ENCODE results near the gene CBX1. TPM values are rescaled to one million over a fixed set of nuclear protein-coding genes. Genes with fewer than 3 reads are reported as not detected.
"Not testable (repeated sequence)": the region's sequence is repeated elsewhere in the genome, so short reads cannot be mapped to it uniquely, and the experiment has no call there.

The CBX1 gene
- total RNA-seq, 1 donor from 2014 or later, result 91.1 TPM

- Mint-ChIP-seq H3K9me3 (ENCODE audit: unreplicated experiment) (no peaks in the 10 kb centered on the region), H3K27me3 (ENCODE audit: unreplicated experiment) (peaks cover 16% of the 10 kb centered on the region), H3K36me3 (ENCODE audit: low read depth, unreplicated experiment) (peaks cover 12% of the 10 kb centered on the region), H3K27ac (ENCODE audit: unreplicated experiment) (no peak overlapping the region), H3K4me1 (ENCODE audit: unreplicated experiment) (peaks cover 5% of the 10 kb centered on the region), H3K4me3 (ENCODE audit: unreplicated experiment) (peak overlapping the region; percentile 47)
- DNase-seq (ENCODE audit: low spot score), result no peak
- TF ChIP-seq CTCF (IDR thresholded peaks at IDR 0.05; ENCODE audit: unreplicated experiment), result no peak
These were observed 64.6 kb downstream of the CBX1 start for GRCh38 chr17:48036693-48037035.

- not testable (repeated sequence) for H3K27ac Mint-ChIP-seq (ENCODE audit: unreplicated experiment); DNase-seq (ENCODE audit: low spot score); H3K4me1 Mint-ChIP-seq (ENCODE audit: unreplicated experiment); H3K9me3 Mint-ChIP-seq (ENCODE audit: unreplicated experiment); H3K4me3 Mint-ChIP-seq (ENCODE audit: unreplicated experiment)
- Mint-ChIP-seq H3K27me3 (ENCODE audit: unreplicated experiment) (peaks cover 16% of the 10 kb centered on the region), H3K36me3 (ENCODE audit: low read depth, unreplicated experiment) (peaks cover 12% of the 10 kb centered on the region)
These were observed 66.5 kb downstream of the CBX1 start for GRCh38 chr17:48034734-48035133.

- no peak for DNase-seq (ENCODE audit: low spot score)
- no peak for TF ChIP-seq CTCF (IDR thresholded peaks at IDR 0.05; ENCODE audit: unreplicated experiment)
- H3K4me1 Mint-ChIP-seq (ENCODE audit: unreplicated experiment), result peaks cover 2% of the 10 kb centered on the region
- no peak overlapping the region for H3K27ac Mint-ChIP-seq (ENCODE audit: unreplicated experiment)
- peaks cover 14% of the 10 kb centered on the region for H3K27me3 Mint-ChIP-seq (ENCODE audit: unreplicated experiment)
- H3K4me3 Mint-ChIP-seq (ENCODE audit: unreplicated experiment), result no peak overlapping the region
- peaks cover 3% of the 10 kb centered on the region for H3K36me3 Mint-ChIP-seq (ENCODE audit: low read depth, unreplicated experiment)
- no peaks in the 10 kb centered on the region for H3K9me3 Mint-ChIP-seq (ENCODE audit: unreplicated experiment)
These were observed 69.3 kb downstream of the CBX1 start for GRCh38 chr17:48031966-48032365.

DNA sequence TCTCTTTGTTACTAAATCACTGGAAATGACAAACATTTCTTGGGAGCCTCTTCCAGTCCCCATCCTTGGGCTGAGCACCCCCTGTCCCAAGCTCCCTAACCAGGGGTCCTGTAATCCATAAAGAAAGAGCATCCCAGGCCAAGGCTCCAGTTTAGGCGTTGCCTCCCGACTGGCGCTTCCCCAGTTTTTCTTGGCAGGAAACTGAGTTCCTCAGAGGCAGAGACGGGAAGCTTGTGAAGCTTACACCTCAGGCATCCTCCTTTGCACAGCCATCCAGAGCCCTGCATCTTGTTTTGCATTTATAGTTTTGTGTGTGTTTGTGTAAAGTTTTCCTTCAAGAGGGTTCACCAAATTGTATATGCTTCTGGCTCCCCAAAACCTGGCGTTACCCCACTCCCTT, 70.7 kb downstream of the CBX1 start:
- H3K27me3 Mint-ChIP-seq (ENCODE audit: unreplicated experiment), result peaks cover 9% of the 10 kb centered on the region
- no peak for DNase-seq (ENCODE audit: low spot score)
- no peaks in the 10 kb centered on the region for H3K36me3 Mint-ChIP-seq (ENCODE audit: low read depth, unreplicated experiment)
- no peak overlapping the region for H3K27ac Mint-ChIP-seq (ENCODE audit: unreplicated experiment)
- H3K9me3 Mint-ChIP-seq (ENCODE audit: unreplicated experiment), result no peaks in the 10 kb centered on the region
- peaks cover 7% of the 10 kb centered on the region for H3K4me1 Mint-ChIP-seq (ENCODE audit: unreplicated experiment)
- no peak overlapping the region for H3K4me3 Mint-ChIP-seq (ENCODE audit: unreplicated experiment)
- TF ChIP-seq CTCF (IDR thresholded peaks at IDR 0.05; ENCODE audit: unreplicated experiment), result no peak

DNA sequence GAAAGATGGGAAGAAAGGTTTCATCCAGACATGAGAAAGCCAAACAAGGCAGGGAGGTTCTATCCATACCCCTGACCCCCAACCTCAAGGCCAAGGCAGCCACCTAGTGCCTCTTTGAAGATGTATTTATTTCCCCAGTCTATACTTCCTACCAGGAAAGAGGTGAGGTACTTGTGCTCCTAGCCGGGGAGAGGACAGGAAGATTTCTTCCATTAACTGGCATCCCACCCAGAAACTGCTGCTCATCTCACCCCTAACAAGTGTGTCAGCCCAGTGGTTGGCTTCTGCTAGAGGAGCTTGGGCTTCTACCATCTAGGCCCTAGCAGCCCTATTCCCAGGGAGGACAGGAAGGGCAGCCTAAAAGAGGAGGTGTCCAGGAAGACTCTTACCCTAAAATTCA, 72.5 kb downstream of the CBX1 start:
- no peak overlapping the region for H3K4me3 Mint-ChIP-seq (ENCODE audit: unreplicated experiment)
- H3K36me3 Mint-ChIP-seq (ENCODE audit: low read depth, unreplicated experiment), result no peaks in the 10 kb centered on the region
- no peak for DNase-seq (ENCODE audit: low spot score)
- no peak for TF ChIP-seq CTCF (IDR thresholded peaks at IDR 0.05; ENCODE audit: unreplicated experiment)
- peaks cover 12% of the 10 kb centered on the region for H3K4me1 Mint-ChIP-seq (ENCODE audit: unreplicated experiment)
- no peaks in the 10 kb centered on the region for H3K9me3 Mint-ChIP-seq (ENCODE audit: unreplicated experiment)
- no peak overlapping the region for H3K27ac Mint-ChIP-seq (ENCODE audit: unreplicated experiment)
- H3K27me3 Mint-ChIP-seq (ENCODE audit: unreplicated experiment), result peaks cover 12% of the 10 kb centered on the region
